Skeletal muscle cell (primary cell): Measurements from ENCODE around the gene KLHDC3.

Experiments used
- DNase-seq: peaks from one replicate; pipeline ENCODE4 v3.0.0-alpha.2; 2010; ENCODE audit warnings: low read depth
- H3K4me3 ChIP-seq: 2 replicates; pipeline ENCODE4 v1.5.1; 2011; ENCODE audit warnings: low read depth, mild to moderate bottlenecking, control low read depth, low read length, moderate library complexity

Gene KLHDC3, protein sequence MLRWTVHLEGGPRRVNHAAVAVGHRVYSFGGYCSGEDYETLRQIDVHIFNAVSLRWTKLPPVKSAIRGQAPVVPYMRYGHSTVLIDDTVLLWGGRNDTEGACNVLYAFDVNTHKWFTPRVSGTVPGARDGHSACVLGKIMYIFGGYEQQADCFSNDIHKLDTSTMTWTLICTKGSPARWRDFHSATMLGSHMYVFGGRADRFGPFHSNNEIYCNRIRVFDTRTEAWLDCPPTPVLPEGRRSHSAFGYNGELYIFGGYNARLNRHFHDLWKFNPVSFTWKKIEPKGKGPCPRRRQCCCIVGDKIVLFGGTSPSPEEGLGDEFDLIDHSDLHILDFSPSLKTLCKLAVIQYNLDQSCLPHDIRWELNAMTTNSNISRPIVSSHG

DNA sequence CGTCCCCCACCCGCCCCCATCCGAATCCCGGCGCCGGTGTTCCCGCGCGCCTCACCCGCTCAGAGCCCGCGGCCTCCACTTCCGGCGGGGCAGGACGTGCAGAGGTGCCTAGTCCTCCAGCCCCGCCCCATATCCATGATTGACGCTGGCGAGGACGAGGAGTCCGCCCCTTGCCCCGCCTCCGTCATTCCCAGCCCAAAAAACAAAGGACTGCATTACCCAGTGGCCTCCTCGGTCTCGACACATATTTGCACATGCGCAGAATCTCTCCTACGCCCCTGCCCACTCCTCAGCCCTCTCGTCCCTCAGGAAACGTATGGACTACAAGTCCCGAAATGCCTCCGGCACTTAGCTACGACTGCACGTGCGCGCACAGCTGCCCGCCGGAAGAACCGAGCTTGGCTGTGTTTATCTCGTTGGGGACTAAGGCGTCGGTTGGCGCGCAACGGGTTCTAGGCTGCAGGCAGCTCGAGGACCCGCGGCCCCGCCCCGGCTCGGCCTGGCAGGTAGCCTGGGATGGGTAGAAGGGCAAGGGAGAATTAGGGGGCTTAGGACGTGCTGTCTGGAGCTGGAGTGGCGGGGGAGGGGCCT lies at the start of gene KLHDC3, which contains the start of gene MEA1:
Gene KLHDC3 (plus strand): TSS at position 407 of the 591 bp plus-strand sequence. CDS start 2,944 bp downstream, outside the sequence.
Gene MEA1 (minus strand): TSS at position 104 of the 591 bp plus-strand sequence. CDS start 133 bp downstream, outside the sequence.
- H3K4me3 ChIP-seq = peak within 1 kb of the TSS; percentile 93
- peak; percentile 99 for DNase-seq

DNA sequence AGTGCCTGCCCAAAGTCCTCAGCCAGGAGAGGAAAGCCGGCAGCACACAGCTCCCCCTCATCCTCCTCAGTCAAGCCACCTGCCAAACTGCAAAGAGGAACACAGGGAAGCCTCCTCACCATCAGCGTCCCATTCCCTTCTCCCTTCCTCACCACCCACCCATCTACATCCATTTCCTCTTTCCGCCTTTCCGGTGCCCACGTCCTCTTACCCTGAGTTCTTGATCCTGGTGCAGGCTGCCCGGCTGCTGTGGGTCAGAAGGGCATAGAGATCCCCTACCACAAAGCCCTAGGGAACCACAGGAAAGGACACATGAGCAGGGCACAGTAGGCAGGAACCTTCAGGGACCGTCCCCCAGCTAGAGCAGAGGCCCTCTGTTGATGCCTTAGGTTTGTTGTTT lies 47.5 kb upstream of the KLHDC3 start:
- no peak for DNase-seq
- H3K4me3 ChIP-seq = no peak overlapping the region

DNA sequence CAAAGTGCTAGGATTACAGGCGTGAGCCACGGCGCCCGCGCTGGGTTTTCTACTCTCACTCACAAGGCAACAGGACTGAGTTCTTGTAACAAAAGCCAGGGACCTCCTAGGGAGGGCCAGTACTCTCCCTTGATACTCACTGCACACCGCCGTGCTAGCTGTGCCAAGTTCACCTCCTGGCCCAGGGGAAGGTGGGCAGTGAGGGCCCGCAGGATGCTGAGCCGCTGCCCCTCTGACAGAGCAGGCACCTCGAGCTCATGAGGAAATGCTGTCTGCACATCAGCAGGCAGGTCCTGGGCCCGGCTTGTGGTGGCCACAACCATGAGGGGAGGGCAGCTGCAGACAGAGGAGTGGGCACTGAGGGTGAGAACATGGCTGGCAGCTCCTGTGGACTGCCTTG lies 46.8 kb upstream of the KLHDC3 start:
- no peak overlapping the region for H3K4me3 ChIP-seq
- no peak for DNase-seq

DNA sequence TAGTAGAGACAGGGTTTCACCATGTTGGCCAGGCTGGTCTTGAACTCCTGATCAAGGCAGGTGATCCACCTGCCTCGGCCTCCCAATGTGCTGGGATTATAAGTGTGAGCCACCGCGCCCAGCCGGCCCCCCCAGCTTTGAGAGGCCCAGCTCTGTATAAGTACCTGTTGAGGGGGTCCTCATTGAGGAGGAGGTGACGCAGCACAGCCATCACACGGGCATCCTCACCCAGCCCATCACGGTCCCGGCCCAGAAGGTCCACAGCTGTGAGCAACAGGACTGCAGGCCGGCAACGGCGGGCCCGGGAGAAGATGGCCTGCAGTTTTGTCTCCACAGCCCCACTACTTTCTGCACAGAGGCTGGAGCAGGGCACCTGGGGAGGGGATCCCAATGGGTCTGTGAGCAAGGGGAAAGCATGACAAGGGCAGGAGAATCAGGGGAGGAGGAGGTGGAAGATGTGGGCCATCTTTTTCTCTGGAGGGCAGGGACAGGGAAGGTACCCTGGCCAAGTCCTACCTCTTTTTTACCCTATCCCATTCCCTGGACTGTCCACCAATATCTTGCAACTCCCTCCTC lies 45.8 kb upstream of the KLHDC3 start:
- no peak for DNase-seq
- H3K4me3 ChIP-seq = no peak overlapping the region

DNA sequence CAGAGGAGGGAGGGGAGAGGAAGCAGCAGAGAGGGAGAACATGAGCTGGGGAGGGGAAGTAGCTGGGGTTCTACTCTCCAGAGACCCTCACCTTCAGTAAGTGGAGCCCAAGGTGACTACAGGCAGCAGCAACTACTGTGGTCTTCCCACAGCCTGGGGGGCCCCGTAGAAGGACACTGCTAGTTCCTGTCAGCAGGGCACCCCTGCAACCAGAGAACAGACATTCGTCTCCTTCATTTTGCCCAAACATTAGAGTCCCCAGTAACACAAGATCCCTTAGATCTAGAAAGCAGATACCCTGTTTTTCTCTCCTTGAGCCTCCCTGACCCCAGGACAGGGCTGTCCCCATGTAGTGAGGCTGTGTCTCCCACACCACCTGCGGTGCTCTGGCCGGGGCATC lies 45.3 kb upstream of the KLHDC3 start:
- H3K4me3 ChIP-seq = no peak overlapping the region
- no peak for DNase-seq

DNA sequence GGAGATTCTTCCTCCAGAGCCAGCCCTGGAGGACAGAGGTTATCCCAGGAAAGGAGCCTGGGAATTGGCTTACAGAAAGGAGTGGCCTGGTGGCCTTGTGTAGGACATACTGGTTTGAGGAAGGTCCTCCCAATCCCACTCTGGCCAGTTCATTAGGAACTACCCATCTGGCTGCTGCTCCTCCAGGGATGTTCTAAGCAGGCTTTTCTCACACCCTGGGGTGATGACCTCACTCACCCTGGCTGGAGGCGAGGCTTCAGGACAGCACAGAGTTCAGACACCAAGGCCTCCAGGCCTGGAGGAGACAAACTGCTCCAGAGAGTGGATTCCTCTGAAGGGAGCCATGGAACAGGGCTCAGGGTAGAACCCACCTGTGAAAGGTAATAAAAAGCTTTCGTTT lies 44.6 kb upstream of the KLHDC3 start:
- DNase-seq = no peak
- H3K4me3 ChIP-seq = no peak overlapping the region

DNA sequence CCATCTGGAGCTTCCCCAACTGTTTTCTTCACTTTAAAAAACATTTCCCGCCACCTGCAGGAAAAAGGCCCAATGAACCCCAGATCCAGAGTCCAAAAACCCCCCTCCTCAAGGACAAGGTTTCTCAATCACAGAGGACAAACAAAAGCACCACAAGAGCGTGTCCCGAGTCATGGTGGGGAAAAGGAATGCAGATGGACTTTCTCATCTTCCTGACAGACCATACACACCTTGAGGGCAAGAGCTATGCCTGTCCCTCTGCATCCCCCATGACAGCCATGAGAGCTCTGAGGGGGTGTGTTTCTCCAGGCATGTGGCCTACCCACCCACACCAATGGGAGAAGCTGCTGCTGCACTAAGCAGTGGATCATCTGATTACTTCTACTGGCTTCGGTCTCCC lies 44.1 kb upstream of the KLHDC3 start:
- no peak overlapping the region for H3K4me3 ChIP-seq
- no peak for DNase-seq

DNA sequence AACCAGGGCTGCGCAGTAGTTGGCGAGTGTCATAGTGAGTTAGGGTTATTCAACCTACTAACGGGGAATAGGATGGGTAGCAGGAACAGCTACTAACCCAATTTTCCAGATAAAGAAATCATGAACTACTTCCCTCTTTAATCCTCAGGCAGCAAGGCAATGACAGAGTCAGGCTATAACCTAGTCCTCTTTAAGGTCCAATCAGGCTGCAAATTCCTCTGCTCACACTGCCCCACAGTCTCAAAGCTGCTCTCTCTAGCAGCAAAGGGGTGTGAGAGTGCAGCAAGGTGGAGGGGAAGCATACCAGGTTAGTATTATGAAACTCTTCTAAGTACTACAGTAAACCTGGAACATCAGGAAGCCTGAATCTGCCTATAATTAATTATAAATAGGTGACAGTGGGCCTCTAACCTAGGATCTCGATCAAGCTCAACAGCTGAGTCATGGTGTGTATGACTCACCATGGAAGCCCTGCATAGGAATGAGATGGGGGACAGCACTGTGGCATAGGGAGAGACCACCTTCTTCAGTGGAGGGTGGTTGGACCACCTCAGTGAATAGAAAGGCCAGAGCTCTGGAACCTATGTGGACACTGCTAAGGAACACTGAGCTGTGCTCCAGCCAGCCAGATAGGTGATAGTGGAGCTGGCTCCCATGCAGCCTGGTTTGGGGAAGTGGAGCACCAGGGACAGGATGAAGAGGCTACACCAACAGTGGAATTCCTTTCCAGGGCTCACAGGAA lies 43.0 kb upstream of the KLHDC3 start:
- no peak for DNase-seq
- no peak overlapping the region for H3K4me3 ChIP-seq

DNA sequence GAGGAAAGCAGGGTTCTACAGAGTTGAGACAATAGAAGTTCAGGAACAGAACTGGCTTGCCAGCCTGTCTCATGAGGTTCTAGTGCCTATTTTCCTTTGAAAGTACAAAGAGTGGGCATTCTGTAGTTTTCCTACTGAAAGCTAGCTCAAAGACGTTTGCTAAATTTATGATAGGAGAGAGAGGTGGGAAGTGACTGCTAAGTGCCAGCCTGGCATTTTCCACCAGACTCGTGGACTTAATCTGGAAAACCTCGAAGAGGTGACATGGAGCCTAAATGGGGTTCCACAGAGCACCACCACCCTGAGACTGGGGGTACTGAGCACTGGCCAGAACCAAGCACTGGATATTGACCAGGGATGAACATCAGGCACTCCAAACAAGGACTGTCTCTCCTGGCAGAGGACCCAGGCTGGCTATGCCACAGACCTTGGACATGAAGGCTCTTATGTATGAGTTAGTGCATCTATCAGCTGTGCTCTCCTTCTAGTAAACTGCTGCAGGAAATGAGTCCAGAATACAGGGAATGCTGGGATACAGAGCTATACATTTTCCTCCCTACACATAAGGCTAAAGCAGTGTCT lies 42.2 kb upstream of the KLHDC3 start:
- DNase-seq = no peak

DNA sequence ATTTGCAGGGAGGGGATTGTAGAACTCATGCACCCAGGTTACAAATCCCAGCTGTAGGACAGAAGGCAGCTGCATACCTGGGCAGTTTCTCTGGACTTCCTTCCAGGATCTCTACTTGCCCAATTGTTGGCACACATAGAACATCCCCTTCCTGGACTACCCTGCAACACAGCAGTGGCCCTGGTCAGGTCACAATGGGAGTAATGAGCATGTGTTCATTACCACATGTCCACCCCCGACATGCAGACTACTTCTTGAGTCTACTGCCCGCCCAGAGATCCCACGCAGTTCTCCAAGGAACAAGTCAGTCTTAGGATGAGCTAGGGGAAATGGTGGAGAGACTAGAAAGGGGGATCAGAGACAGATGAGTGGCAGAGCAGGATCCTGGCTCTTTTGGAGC lies 40.1 kb upstream of the KLHDC3 start:
- H3K4me3 ChIP-seq = no peak overlapping the region
- no peak for DNase-seq

More for the DNA sequence above, 42.2 kb upstream of the KLHDC3 start:
- no peak overlapping the region for H3K4me3 ChIP-seq

DNA sequence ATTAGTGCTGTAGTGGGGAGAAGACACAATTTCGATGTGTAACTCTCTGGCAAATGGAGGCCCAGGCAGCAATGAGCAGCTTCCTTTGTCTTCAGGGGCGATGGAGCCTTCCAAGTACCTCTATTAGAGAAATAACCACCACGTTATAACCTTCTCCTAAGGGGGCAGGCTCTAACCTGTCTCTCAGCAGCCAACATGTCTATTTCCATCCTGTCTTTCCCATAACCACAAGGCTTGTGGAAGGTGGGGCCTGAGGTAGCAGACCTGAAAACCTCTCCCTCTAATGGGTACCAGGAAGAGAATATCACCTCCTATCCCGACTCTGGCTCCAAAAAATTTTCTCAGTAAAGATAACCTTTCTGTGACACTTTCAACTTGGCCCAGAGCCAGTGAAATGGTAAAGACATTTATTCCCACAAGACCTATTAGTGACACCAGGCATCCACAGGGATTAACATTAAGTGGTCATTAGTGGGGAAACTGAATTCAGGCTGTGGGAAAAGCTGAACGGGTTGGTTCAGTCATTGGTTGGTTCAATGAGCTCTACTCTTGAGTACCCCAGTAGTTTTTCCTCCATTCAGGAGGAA lies 39.0 kb upstream of the KLHDC3 start:
- no peak for DNase-seq
- H3K4me3 ChIP-seq = no peak overlapping the region

DNA sequence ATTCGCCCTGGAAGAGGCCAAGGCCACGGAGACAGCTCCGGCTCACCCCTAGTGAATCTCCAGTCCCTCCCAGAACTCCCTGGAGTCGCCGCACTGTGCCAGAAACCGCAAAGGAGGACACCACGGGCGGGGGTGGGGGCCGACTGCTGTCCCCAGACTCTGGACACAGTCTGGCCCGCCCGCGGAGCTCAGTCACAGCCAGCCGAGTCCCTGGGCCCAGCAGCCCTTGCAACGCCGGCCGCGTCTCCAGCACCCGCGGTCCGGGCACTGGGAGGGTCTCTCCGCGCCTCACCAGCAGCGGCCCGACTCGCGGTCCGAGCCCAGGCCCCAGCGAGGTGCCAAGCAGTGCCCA lies 35.6 kb upstream of the KLHDC3 start:
- H3K4me3 ChIP-seq = peak overlapping the region; percentile 79
- no peak for DNase-seq

DNA sequence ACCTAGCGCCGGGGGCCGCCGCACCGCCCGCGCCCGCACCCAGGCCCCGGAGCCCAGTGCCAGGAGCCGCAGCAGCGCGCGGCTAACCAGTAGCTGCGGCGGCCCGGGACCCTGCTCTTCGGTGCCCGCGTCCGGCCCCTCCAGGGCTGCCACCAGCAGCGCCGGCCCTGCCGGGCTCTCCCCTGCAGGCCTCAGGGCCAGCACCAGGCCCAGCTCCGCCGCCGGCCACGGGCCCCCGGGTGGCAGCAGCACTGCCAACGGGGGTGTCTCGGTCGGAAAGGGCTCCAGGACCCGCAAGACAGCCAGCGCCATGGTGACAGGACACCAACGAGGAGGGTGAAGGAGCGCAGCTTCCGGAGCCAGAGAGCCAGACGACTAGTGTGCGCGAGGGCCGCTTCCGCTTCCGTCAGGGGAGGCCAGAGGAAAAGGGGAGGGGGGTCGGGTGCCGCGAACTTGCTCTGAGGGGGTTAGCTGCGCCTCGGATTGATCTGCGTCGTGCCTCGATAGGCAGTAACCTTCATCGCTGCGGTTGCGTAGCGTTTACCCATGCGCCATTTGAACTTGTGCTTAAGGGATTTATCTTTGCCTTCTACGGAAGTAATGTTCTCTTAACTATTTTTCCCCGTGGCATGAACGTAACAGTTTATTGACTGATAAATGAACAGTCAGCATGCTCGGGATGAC lies 35.1 kb upstream of the KLHDC3 start, which contains the start of gene PEX6:
Gene PEX6 (minus strand): TSS at position 343 of the 684 bp plus-strand sequence. CDS start 31 bp downstream, at position 312.
- peak within 1 kb of the TSS; percentile 79 for H3K4me3 ChIP-seq
- DNase-seq = peak; percentile 59

DNA sequence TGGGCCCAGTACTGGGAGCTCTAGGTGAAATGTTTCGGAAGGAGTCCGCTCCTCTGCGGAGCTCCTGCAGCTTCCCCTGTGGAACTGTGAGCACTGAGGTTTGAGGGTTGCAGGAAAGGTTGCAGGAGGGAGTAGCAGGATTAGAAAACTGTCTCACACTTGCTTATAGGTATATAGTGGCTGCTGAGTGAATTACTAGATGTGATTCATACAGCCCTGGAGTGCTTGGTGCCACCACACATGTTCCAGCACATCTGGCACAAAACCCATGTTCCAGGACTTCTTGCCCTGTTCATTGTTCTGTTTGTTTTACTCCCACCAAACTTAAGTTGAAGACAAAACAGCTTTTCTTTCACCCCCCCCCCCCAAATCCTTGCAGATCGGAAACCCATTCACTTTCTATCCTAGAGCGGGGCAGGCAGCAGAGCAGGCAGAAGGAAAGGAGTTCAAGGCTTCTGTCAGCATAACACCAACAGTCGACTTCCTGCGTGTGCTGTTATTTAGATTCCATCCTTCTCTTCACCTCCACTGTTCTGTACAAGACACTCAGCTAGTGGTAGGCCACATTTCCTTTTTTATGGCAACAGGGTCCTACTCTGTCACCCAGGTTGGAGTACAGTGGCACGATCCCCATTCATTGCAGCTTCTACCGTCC lies 34.4 kb upstream of the KLHDC3 start:
- no peak for DNase-seq
- peak overlapping the region; percentile 79 for H3K4me3 ChIP-seq

DNA sequence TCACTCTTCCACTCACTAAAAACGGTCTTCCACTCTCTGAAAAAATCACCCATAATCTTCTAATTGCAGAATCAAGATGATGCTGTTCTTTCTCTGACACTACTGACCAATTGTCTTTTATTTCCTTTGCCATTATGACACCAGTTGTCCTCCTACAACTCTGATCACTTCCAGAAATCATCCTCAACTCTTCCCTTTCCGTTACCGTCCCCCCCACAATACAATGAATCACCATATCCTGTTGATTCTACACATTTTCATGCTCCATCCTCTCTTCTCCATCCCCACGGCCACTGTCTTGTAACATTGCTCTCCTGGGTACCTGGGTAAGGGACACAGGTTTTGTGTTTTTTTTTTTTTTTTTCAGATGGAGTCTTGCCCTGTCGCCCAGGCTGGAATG lies 32.2 kb upstream of the KLHDC3 start:
- H3K4me3 ChIP-seq = no peak overlapping the region
- no peak for DNase-seq

DNA sequence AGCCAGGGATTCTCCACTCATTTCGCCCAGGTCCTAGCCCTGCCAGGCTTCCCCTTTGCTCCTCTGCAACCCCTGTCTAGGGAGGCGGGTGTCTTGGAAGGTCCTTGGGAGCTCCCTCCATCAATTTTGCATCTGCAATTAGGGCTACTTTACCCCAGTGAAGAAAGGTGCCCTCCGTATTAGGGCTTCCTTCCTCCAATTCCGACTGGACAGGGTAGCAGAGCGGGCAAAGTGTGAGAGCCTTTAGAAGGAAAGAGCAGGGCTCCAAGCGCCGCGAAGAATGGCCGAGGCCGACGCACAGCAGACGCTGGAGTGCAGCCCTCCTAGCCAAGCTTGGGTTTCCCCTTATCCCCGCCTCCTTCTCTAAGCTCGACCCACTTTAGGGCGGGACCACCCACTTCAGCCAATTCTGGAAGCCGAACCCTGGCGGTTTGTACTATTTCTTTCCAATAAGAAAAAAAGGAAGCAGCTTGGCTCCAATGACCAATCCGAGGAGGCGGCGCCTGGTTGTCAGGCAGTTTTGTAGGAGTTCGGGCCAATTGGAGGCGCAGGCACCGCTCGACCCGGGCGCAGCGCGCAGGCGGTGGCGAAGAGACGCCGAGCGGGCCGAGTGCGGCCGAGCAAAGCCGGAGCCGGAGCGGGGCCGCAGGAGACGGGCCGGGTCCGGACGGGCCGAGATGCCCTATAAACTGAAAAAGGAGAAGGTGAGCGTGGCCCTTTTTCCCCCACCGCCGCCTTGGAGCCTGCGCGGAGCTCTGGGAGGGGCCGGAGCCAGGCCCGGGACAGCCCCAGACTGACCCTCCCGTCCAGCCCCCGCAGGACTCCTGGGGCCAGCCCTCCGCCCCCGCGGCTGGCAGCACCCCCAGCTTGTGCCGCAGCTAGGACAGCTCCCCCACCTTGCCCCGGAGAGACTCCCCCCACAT lies 29.8 kb upstream of the KLHDC3 start, which contains the start of gene PPP2R5D:
Gene PPP2R5D (plus strand): TSS at position 570 of the 923 bp plus-strand sequence. CDS start 108 bp downstream, at position 678.
- DNase-seq = peak; percentile 95
- H3K4me3 ChIP-seq = peak within 1 kb of the TSS; percentile 81

DNA sequence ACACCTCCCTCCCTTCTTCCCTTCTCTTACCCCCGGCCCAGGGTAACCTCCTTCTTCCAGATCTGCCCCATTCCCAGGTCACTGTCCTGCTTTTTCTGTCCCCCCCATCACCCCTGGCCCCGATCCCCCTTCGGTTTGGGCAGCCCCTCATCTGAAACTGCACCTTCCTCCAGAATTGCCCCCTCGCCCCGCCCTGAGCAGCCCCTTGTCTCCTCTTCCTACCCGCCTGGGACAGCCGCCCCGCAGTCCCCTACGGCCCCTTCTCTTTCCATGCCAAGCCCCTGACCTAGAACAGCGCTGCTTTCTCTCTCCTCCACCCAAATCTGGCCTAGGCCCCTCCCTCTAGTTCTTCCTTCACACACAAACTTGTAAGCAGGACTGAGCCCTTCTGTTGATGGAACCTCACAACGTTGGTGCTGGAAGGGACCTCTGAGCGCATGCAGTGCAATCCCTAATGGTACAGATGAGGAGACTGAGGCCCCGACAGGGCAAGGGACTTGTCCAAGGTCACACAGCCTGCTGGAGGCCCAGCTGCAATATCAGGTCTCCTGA lies 29.0 kb upstream of the KLHDC3 start:
- peak overlapping the region; percentile 81 for H3K4me3 ChIP-seq
- DNase-seq = no peak
